GM23338 (cell line): ENCODE measurements around the gene P3R3URF. TPM values are rescaled to one million over a fixed set of nuclear protein-coding genes. Genes with fewer than 3 reads are reported as not detected.

Experiments
- ATAC-seq: fragments of 200-7000 bp; cut with Tn5 transposase; 3 replicates; pipeline ENCODE4 v1.9.1; 2020
- DNase-seq: peaks from one replicate; pipeline ENCODE4 v3.0.0-alpha.2; 2015; ENCODE audit warnings: low spot score
- H2AFZ ChIP-seq: fragments of 200-600 bp; sonication (generic); 2 replicates; pipeline ENCODE4 v1.8.0; 2016; ENCODE audit warnings: antibody characterized with exemption, mild to moderate bottlenecking, moderate library complexity
- H3F3A ChIP-seq: fragments of 200-600 bp; sonication (generic); replicated peaks from 2 replicates; pipeline ENCODE4 v1.8.0; 2017; ENCODE audit warnings: antibody characterized with exemption, mixed run types, low read depth
- H3K27ac ChIP-seq: fragments of 200-600 bp; sonication (generic); 2 replicates; pipeline ENCODE4 v1.6.1; 2016; ENCODE audit warnings: low read depth
- H3K27me3 ChIP-seq: fragments of 200-600 bp; sonication (generic); 2 replicates; pipeline ENCODE4 v1.8.0; 2016; ENCODE audit warnings: mild to moderate bottlenecking, mixed run types, moderate library complexity; ENCODE audit not compliant: insufficient read depth
- H3K36me3 ChIP-seq: fragments of 200-600 bp; sonication (generic); 2 replicates; pipeline ENCODE4 v1.8.0; 2016; ENCODE audit warnings: mild to moderate bottlenecking; ENCODE audit not compliant: insufficient read depth
- H3K4me1 ChIP-seq: fragments of 200-600 bp; sonication (generic); 2 replicates; pipeline ENCODE4 v1.8.0; 2016; ENCODE audit warnings: mild to moderate bottlenecking, moderate library complexity; ENCODE audit not compliant: insufficient read depth
- H3K4me2 ChIP-seq: fragments of 200-600 bp; sonication (generic); 2 replicates; pipeline ENCODE4 v1.7.1; 2017; ENCODE audit warnings: mixed run types
- H3K4me3 ChIP-seq: fragments of 200-600 bp; sonication (generic); 2 replicates; pipeline ENCODE4 v1.6.1; 2016; ENCODE audit warnings: mixed run types
- H3K79me2 ChIP-seq: fragments of 200-600 bp; sonication (generic); replicated peaks from 2 replicates; pipeline ENCODE4 v1.8.0; 2017; ENCODE audit warnings: mild to moderate bottlenecking; ENCODE audit not compliant: insufficient read depth
- H3K9me2 ChIP-seq: fragments of 200-600 bp; sonication (generic); 2 replicates; pipeline ENCODE4 v1.8.0; 2017; ENCODE audit not compliant: insufficient read depth
- H4K20me1 ChIP-seq: fragments of 200-600 bp; sonication (generic); replicated peaks from 2 replicates; pipeline ENCODE4 v1.8.0; 2017; ENCODE audit warnings: mild to moderate bottlenecking; ENCODE audit not compliant: insufficient read depth
- H3K27ac Mint-ChIP-seq: 2 replicates; pipeline ENCODE4 v1.8.0; 2020; ENCODE audit warnings: inconsistent platforms, mild to moderate bottlenecking, moderate library complexity, mixed read lengths
- H3K27me3 Mint-ChIP-seq: 3 replicates; pipeline ENCODE4 v1.8.0; 2022; ENCODE audit warnings: low read depth, mild to moderate bottlenecking, moderate library complexity, mixed read lengths, inconsistent platforms; ENCODE audit not compliant: insufficient read depth, poor library complexity
- H3K36me3 Mint-ChIP-seq: 3 replicates; pipeline ENCODE4 v1.8.0; 2021; ENCODE audit warnings: low read depth, mild to moderate bottlenecking, inconsistent platforms, moderate library complexity, mixed read lengths
- H3K4me1 Mint-ChIP-seq: 3 replicates; pipeline ENCODE4 v1.8.0; 2020; ENCODE audit warnings: mild to moderate bottlenecking, inconsistent platforms, mixed read lengths
- H3K4me3 Mint-ChIP-seq: 3 replicates; pipeline ENCODE4 v1.8.0; 2021; ENCODE audit warnings: moderate library complexity, mild to moderate bottlenecking, inconsistent platforms, mixed read lengths
- H3K9me3 Mint-ChIP-seq: 3 replicates; pipeline ENCODE4 v1.8.0; 2020; ENCODE audit warnings: moderate library complexity, mild to moderate bottlenecking, inconsistent platforms, mixed read lengths
- ZNF331 ChIP-seq: fragments of 250-450 bp; sonication (Bioruptor Pico); IDR thresholded peaks from 2 replicates; pipeline ENCODE4 v1.5.0; 2020; ENCODE audit warnings: low read depth, mild to moderate bottlenecking, moderate library complexity
- polyA plus RNA-seq: library from polyadenylated mRNA; unstranded; fragments of >200 nt; fragmentation: Nextera tagmentation; extraction: Ambion mirVana; gene quantifications from 2 replicates; pipeline ENCODE4 v1.2.1, GENCODE V29; 2016
- small RNA-seq: library from RNA; depleted of rRNA; stranded (forward); fragments of <200 nt; gene quantifications from one replicate; pipeline ENCODE3, GENCODE V24; 2014; ENCODE audit warnings: low replicate concordance
- total RNA-seq: library from RNA; depleted of rRNA; stranded (reverse); fragments of >200 nt; shearing (Covaris generic); gene quantifications from 2 replicates; pipeline ENCODE4 v1.2.3, GENCODE V29; 2014; rRNA removed
- TF ChIP-seq, protein P1 (sequence below): IDR thresholded peaks from one replicate; pipeline ENCODE4 v1.6.1; 2018; ENCODE audit warnings: antibody characterized with exemption; ENCODE audit not compliant: unreplicated experiment

Gene P3R3URF
- total and polyA plus RNA-seq, 2 experiments from 2014 or later, result not detected

GRCh38 chr1:46128344-46128743 is 47.9 kb downstream of the P3R3URF start:
- TF ChIP-seq ZNF331 (CRISPR knock-in tag), result no peak
- TF ChIP-seq, protein P1, sequence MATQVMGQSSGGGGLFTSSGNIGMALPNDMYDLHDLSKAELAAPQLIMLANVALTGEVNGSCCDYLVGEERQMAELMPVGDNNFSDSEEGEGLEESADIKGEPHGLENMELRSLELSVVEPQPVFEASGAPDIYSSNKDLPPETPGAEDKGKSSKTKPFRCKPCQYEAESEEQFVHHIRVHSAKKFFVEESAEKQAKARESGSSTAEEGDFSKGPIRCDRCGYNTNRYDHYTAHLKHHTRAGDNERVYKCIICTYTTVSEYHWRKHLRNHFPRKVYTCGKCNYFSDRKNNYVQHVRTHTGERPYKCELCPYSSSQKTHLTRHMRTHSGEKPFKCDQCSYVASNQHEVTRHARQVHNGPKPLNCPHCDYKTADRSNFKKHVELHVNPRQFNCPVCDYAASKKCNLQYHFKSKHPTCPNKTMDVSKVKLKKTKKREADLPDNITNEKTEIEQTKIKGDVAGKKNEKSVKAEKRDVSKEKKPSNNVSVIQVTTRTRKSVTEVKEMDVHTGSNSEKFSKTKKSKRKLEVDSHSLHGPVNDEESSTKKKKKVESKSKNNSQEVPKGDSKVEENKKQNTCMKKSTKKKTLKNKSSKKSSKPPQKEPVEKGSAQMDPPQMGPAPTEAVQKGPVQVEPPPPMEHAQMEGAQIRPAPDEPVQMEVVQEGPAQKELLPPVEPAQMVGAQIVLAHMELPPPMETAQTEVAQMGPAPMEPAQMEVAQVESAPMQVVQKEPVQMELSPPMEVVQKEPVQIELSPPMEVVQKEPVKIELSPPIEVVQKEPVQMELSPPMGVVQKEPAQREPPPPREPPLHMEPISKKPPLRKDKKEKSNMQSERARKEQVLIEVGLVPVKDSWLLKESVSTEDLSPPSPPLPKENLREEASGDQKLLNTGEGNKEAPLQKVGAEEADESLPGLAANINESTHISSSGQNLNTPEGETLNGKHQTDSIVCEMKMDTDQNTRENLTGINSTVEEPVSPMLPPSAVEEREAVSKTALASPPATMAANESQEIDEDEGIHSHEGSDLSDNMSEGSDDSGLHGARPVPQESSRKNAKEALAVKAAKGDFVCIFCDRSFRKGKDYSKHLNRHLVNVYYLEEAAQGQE, result no peak
- Histone ChIP-seq H3K27me3 (peaks cover 18% of the 10 kb centered on the region), H3K4me1 (peaks cover 13% of the 10 kb centered on the region), H3K4me3 (no peak overlapping the region), H3K4me2 (no peak overlapping the region), H3K36me3 (no peaks in the 10 kb centered on the region), H4K20me1 (no peaks in the 10 kb centered on the region), H2AFZ (no peak overlapping the region), H3F3A (peaks cover 4% of the 10 kb centered on the region; the same call in 1 of the 2 replicates), H3K79me2 (peaks cover 29% of the 10 kb centered on the region), H3K27ac (no peak overlapping the region), H3K9me2 (no peaks in the 10 kb centered on the region)
- Mint-ChIP-seq H3K9me3 (no peaks in the 10 kb centered on the region), H3K4me3 (no peak overlapping the region), H3K27ac (no peak overlapping the region), H3K36me3 (no peaks in the 10 kb centered on the region; the same call in 2 of the 3 replicates), H3K27me3 (peaks cover 9% of the 10 kb centered on the region), H3K4me1 (peaks cover 13% of the 10 kb centered on the region; the same call in 2 of the 3 replicates)
- ATAC-seq (no peak), DNase-seq (no peak)

Small RNA genes within 50 kb of the gene (small RNA-seq; reads per million reads assigned to genes)
- not detected for gene AL672043.1

Other genes starting within 250 kb of the P3R3URF start
- gene PIK3R3, start 43.9 kb downstream of the P3R3URF start, total RNA-seq, result 8.0 and 8.6 TPM in 2 replicates
- 7.3 and 7.5 TPM in 2 replicates for gene PIK3R3, start 43.9 kb downstream of the P3R3URF start, polyA plus RNA-seq
- not detected in 2 replicates for gene TSPAN1, start 1.4 kb downstream of the P3R3URF start, total RNA-seq
- not detected in 2 replicates for gene TSPAN1, start 1.4 kb downstream of the P3R3URF start, polyA plus RNA-seq
- 32.1 and 33.2 TPM in 2 replicates for gene POMGNT1, start 21.9 kb upstream of the P3R3URF start, total RNA-seq
- 23.0 and 24.3 TPM in 2 replicates for gene POMGNT1, start 21.9 kb upstream of the P3R3URF start, polyA plus RNA-seq
- 3.5 and 5.0 TPM in 2 replicates for gene LURAP1, start 26.8 kb upstream of the P3R3URF start, total RNA-seq
- gene LURAP1, start 26.8 kb upstream of the P3R3URF start, polyA plus RNA-seq, result 1.3 and 1.8 TPM in 2 replicates
- 32.5 and 48.1 TPM in 2 replicates for gene RAD54L, start 71.3 kb upstream of the P3R3URF start, total RNA-seq
- gene RAD54L, start 71.3 kb upstream of the P3R3URF start, polyA plus RNA-seq, result 26.4 TPM in 2 replicates
- 52.8 and 69.4 TPM in 2 replicates for gene LRRC41, start 127.1 kb upstream of the P3R3URF start, total RNA-seq
- gene LRRC41, start 127.1 kb upstream of the P3R3URF start, polyA plus RNA-seq, result 19.0 and 20.1 TPM in 2 replicates
- 579 and 750 TPM in 2 replicates for gene UQCRH, start 127.2 kb upstream of the P3R3URF start, total RNA-seq
- 1,330 and 1,384 TPM in 2 replicates for gene UQCRH, start 127.2 kb upstream of the P3R3URF start, polyA plus RNA-seq
- gene NSUN4, start 164.3 kb upstream of the P3R3URF start, total RNA-seq, result 11.6 and 18.6 TPM in 2 replicates
- gene NSUN4, start 164.3 kb upstream of the P3R3URF start, polyA plus RNA-seq, result 7.4 and 8.9 TPM in 2 replicates
- gene FAAH, start 217.8 kb upstream of the P3R3URF start, total RNA-seq, result 17.9 and 24.0 TPM in 2 replicates
- 10.7 and 12.3 TPM in 2 replicates for gene FAAH, start 217.8 kb upstream of the P3R3URF start, polyA plus RNA-seq